GM12878 (cell line): ENCODE results near the gene STIL. TPM values are rescaled to one million over a fixed set of nuclear protein-coding genes. Genes with fewer than 3 reads are reported as not detected.

Experiments
- ATAC-seq: fragments of 200-7000 bp; cut with Tn5 transposase; 3 replicates; pipeline ENCODE4 v1.9.1; 2020; ENCODE audit warnings: mild to moderate bottlenecking, moderate library complexity
- BruUV-seq: library from RNA; stranded (reverse); fragments of 400-500 nt; replicated peaks from 2 replicates; lab custom pipeline; 2021; lab: Mats Ljungman, UMichigan
- CTCF ChIA-PET: fragments of 300-600 bp; sonication (Branson Sonifier 250); formaldehyde crosslinking; extraction: SDS; loops from one replicate; lab custom pipeline; 2021; ENCODE audit warnings: inconsistent platforms; lab: Yijun Ruan, JAX
- POLR2A ChIA-PET: fragments of 350-600 bp; formaldehyde crosslinking; extraction: SDS; loops from one replicate; lab custom pipeline; 2021; ENCODE audit warnings: inconsistent platforms; lab: Charles Lee
- RAD21 ChIA-PET: fragments of 300-600 bp; sonication (Branson Sonifier 250); formaldehyde crosslinking; loops from one replicate; lab custom pipeline; 2023; ENCODE audit warnings: antibody characterized with exemption; ENCODE audit not compliant: unreplicated experiment; lab: Charles Lee
- SMC1A ChIA-PET: fragments of 300-600 bp; sonication (Branson Sonifier 250); formaldehyde crosslinking; loops from one replicate; lab custom pipeline; 2023; ENCODE audit not compliant: unreplicated experiment, uncharacterized antibody; lab: Charles Lee
- DNase-seq: peaks from one replicate; pipeline ENCODE4 v3.0.0-alpha.2; 2011; ENCODE audit warnings: low read depth, low spot score
- FAIRE-seq: peaks from 3 replicates; lab custom pipeline; 2011; peaks lifted over from hg19 to GRCh38; lab: Jason Lieb, UNC
- H2AFZ ChIP-seq: 2 replicates; pipeline ENCODE4 v1.6.0; 2011; ENCODE audit warnings: low read depth, low read length, control low read depth; ENCODE audit not compliant: control insufficient read depth
- H3K27ac ChIP-seq: 2 replicates; pipeline ENCODE4 v1.5.1; 2011; ENCODE audit warnings: control low read depth; ENCODE audit not compliant: control insufficient read depth, insufficient read depth
- H3K27me3 ChIP-seq, 2 experiments: replicated peaks in 1 of 2; 2 replicates each; pipeline versions ENCODE4 v1.6.0 to v1.6.1; 2011; ENCODE audit warnings: low read length in 1 of 2; ENCODE audit not compliant: control insufficient read depth in 2 of 2, insufficient read depth in 2 of 2
- H3K36me3 ChIP-seq, 2 experiments: 2 replicates each; pipeline ENCODE4 v1.5.1; 2011; ENCODE audit warnings: low read length in 1 of 2; ENCODE audit not compliant: control insufficient read depth in 2 of 2, insufficient read depth in 2 of 2
- H3K4me1 ChIP-seq: 2 replicates; pipeline ENCODE4 v1.6.1; 2011; ENCODE audit warnings: mild to moderate bottlenecking, low read length, moderate library complexity, mixed read lengths; ENCODE audit not compliant: control insufficient read depth, insufficient read depth
- H3K4me2 ChIP-seq: 2 replicates; pipeline ENCODE4 v1.6.0; 2011; ENCODE audit warnings: control low read depth; ENCODE audit not compliant: control insufficient read depth, insufficient read depth
- H3K4me3 ChIP-seq: fragments of 200-600 bp; sonication (generic); 2 replicates; pipeline ENCODE4 v1.5.1; 2016
- H3K79me2 ChIP-seq: 2 replicates; pipeline ENCODE4 v1.6.0; 2011; ENCODE audit warnings: low read length; ENCODE audit not compliant: control insufficient read depth, insufficient read depth
- H3K9ac ChIP-seq: 2 replicates; pipeline ENCODE4 v1.8.0; 2011; ENCODE audit warnings: low read length, control low read depth, mixed read lengths; ENCODE audit not compliant: control insufficient read depth, insufficient read depth
- H3K9me3 ChIP-seq: replicated peaks from 3 replicates; pipeline ENCODE4 v1.5.1; 2011; ENCODE audit warnings: mild to moderate bottlenecking, low read length; ENCODE audit not compliant: control insufficient read depth, insufficient read depth
- H4K20me1 ChIP-seq: 2 replicates; pipeline ENCODE4 v1.6.0; 2011; ENCODE audit not compliant: control insufficient read depth, insufficient read depth
- ATF7 ChIP-seq: fragments of 450-650 bp; IDR thresholded peaks from 2 replicates; pipeline ENCODE4 v1.6.1; 2016; ENCODE audit warnings: low read depth, mild to moderate bottlenecking
- BACH1 ChIP-seq: fragments of 450-650 bp; IDR thresholded peaks from 2 replicates; pipeline ENCODE4 v1.6.1; 2017; ENCODE audit warnings: mild to moderate bottlenecking, borderline replicate concordance
- BCL11A ChIP-seq: IDR thresholded peaks from 2 replicates; pipeline ENCODE4 v1.6.1; 2011; ENCODE audit warnings: low read depth, low read length
- CREM ChIP-seq: IDR thresholded peaks from 2 replicates; pipeline ENCODE4 v1.6.1; 2014; ENCODE audit warnings: antibody characterized with exemption, low read depth
- DPF2 ChIP-seq: fragments of 450-650 bp; IDR thresholded peaks from 2 replicates; pipeline ENCODE4 v1.6.1; 2017; ENCODE audit warnings: mild to moderate bottlenecking
- HDGF ChIP-seq: fragments of 450-650 bp; IDR thresholded peaks from 2 replicates; pipeline ENCODE4 v1.6.1; 2016; ENCODE audit warnings: antibody characterized with exemption
- IKZF1 ChIP-seq: fragments of 450-650 bp; conservative IDR thresholded peaks from 2 replicates; pipeline ENCODE4 v1.6.1; 2017; ENCODE audit warnings: antibody characterized with exemption, mild to moderate bottlenecking
- IKZF2 ChIP-seq, 2 experiments: fragments of 450-650 bp; IDR thresholded peaks; 2 replicates each; pipeline ENCODE4 v1.6.1; 2017; ENCODE audit warnings: mild to moderate bottlenecking in 2 of 2, moderate library complexity in 2 of 2
- JUNB ChIP-seq: IDR thresholded peaks from 2 replicates; pipeline ENCODE4 v1.6.1; 2016; ENCODE audit warnings: antibody characterized with exemption, mild to moderate bottlenecking
- MTA2 ChIP-seq: fragments of 450-650 bp; IDR thresholded peaks from 2 replicates; pipeline ENCODE4 v1.6.1; 2016; ENCODE audit warnings: low read depth, mild to moderate bottlenecking, moderate library complexity
- NBN ChIP-seq: fragments of 450-650 bp; IDR thresholded peaks from 2 replicates; pipeline ENCODE4 v1.6.1; 2016
- NFIC ChIP-seq: IDR thresholded peaks from 2 replicates; pipeline ENCODE4 v1.6.1; 2012; ENCODE audit warnings: low read depth, mild to moderate bottlenecking, inconsistent platforms, low read length, moderate library complexity
- RAD51 ChIP-seq: fragments of 450-650 bp; IDR thresholded peaks from 2 replicates; pipeline ENCODE4 v1.6.1; 2016; ENCODE audit warnings: moderate library complexity, mild to moderate bottlenecking, inconsistent platforms
- RCOR1 ChIP-seq: conservative IDR thresholded peaks from 2 replicates; pipeline ENCODE4 v1.6.1; 2012; ENCODE audit warnings: low read depth, low read length, improper control_type of control experiment
- RUNX3 ChIP-seq: IDR thresholded peaks from 2 replicates; pipeline ENCODE4 v1.6.1; 2012; ENCODE audit warnings: low read length, inconsistent platforms
- TCF7 ChIP-seq: IDR thresholded peaks from 2 replicates; pipeline ENCODE4 v1.6.1; 2014; ENCODE audit warnings: antibody characterized with exemption, borderline replicate concordance
- ZNF217 ChIP-seq: fragments of 450-650 bp; IDR thresholded peaks from 2 replicates; pipeline ENCODE4 v1.6.1; 2017; ENCODE audit warnings: antibody characterized with exemption, mild to moderate bottlenecking
- ZNF24 ChIP-seq: fragments of 450-650 bp; IDR thresholded peaks from 2 replicates; pipeline ENCODE4 v1.6.1; 2017; ENCODE audit warnings: antibody characterized with exemption, mild to moderate bottlenecking
- WGBS: methylation state at CpG from one replicate; pipeline ENCODE4 v1.1.6; 2016; ENCODE audit warnings: low lambda C conversion rate; ENCODE audit not compliant: insufficient replicate concordance, insufficient coverage; ENCODE audit errors: missing lambda C conversion rate; 5-methylcytosine and 5-hydroxymethylcytosine counted together
- in situ Hi-C: fragments of 300-500 bp; cut with MboI; formaldehyde crosslinking; loops from 9 replicates; pipeline ENCODE4 v1.14.3; 2018; ENCODE audit warnings: mixed read lengths
- intact Hi-C: fragments of 100-400 bp; cut with micrococcal nuclease; formaldehyde crosslinking; loops from one replicate; pipeline ENCODE4 v1.14.2; 2022; ENCODE audit not compliant: unreplicated experiment
- polyA plus RNA-seq, 11 experiments: library from polyadenylated mRNA; depleted of rRNA in 4 of 11; unstranded in 6 of 11; stranded (reverse) in 5 of 11; fragments of >200 nt; fragmentation: Nextera tagmentation in 4 of 11; fragmentation: Illumina TruSeq in 1 of 11; extraction: Ambion mirVana in 4 of 11; extraction: Trizol in 1 of 11; gene quantifications; 1 replicate in 1 of 11; 2 replicates in 10 of 11; pipeline versions ENCODE4 v1.2.1 to v1.2.3, GENCODE V29; 2011 to 2016; ENCODE audit warnings: inconsistent platforms in 2 of 11, missing spikeins in 2 of 11, low read depth in 1 of 11
- total RNA-seq, 4 experiments: library from RNA; depleted of rRNA in 3 of 4; stranded (reverse); fragments of >200 nt in 3 of 4; fragmentation: Illumina TruSeq in 1 of 4; extraction: Trizol in 1 of 4; gene quantifications; 2 replicates each; pipeline versions ENCODE4 v1.2.1 to v1.2.3, GENCODE V29; 2013 to 2021
- TF ChIP-seq, protein P1 (sequence below): fragments of 450-650 bp; IDR thresholded peaks from 2 replicates; pipeline ENCODE4 v1.6.1; 2018; ENCODE audit warnings: borderline replicate concordance, mild to moderate bottlenecking; ENCODE audit not compliant: partially characterized antibody
- TF ChIP-seq, protein P2 (sequence below): fragments of 450-650 bp; IDR thresholded peaks from 2 replicates; pipeline ENCODE4 v1.6.1; 2016; ENCODE audit warnings: mild to moderate bottlenecking
- TF ChIP-seq, protein P3 (sequence below): IDR thresholded peaks from 2 replicates; pipeline ENCODE4 v1.6.1; 2011; ENCODE audit warnings: mild to moderate bottlenecking, low read depth, low read length, moderate library complexity; ENCODE audit not compliant: insufficient replicate concordance

Gene STIL
- total and polyA plus RNA-seq, 10 of the 15 experiments (the other 5 are each of a cell fraction or from before 2014, with no cell fraction given): 6.0 to 35.1 (median 26.5) TPM

DNA sequence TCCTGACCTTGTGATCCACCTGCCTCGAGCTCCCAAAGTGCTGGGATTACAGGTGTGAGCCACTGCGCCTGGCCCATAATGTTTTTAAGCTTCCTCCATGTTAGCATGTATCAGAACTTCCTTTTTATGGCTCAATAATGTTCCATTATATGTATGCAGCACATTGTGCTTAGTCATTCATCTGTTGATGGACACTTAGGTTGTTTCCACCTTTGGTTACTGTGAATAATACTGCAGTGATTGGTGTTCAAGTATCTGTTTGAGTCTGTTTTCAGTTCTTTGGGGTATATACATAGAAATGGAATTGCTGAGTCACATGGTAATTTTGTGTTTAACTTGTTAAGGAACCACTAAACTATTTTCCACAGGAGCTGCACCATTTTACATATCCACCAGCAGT, 37.4 kb upstream of the STIL start:
- ChIA-PET POLR2A (interaction anchor here (0.6 to 1.2 kb wide), 5 partner anchors 10 to 1433 kb away, joined by 3 to 9 read pairs (median 4); no protein-coding TSS in a partner anchor), SMC1A (interaction anchor here (0.7 to 1.3 kb wide), 6 partner anchors 13 to 352 kb away, joined by 3 to 7 read pairs (median 3); no protein-coding TSS in a partner anchor), RAD21 (interaction anchor here (0.6 to 1.9 kb wide), 3 partner anchors 13 to 62 kb away, joined by 3 to 12 read pairs (median 3); partner anchors contain the start of gene CMPK1), CTCF (interaction anchor here (1.3 to 1.8 kb wide), 4 partner anchors 13 to 86 kb away, joined by 4 to 8 read pairs (median 6); partner anchors contain the start of gene FOXD2)
- ATAC-seq: peak; percentile 98
- FAIRE-seq: peak; percentile 69
- no peaks in the 10 kb centered on the region for H4K20me1 ChIP-seq
- H3K4me3 ChIP-seq: no peak overlapping the region
- peaks cover 0 to 5% of the 10 kb centered on the region in 2 experiments; a peak in 2 of 4 replicates for H3K36me3 ChIP-seq
- intact Hi-C loops (no loop called here), in situ Hi-C loops (no loop called here)
- peak overlapping the region; percentile 61 for H3K27ac ChIP-seq
- WGBS: 87% methylated on average over 2 of the region's 2 CpGs
- no peak overlapping the region for H2AFZ ChIP-seq
- peaks cover 4% of the 10 kb centered on the region; the same call in 1 of the 2 replicates for H3K4me1 ChIP-seq
- H3K4me2 ChIP-seq: peak overlapping the region; percentile 7
- H3K27me3 ChIP-seq: no peaks in the 10 kb centered on the region
- H3K9me3 ChIP-seq: no peaks in the 10 kb centered on the region; the same call in 2 of the 3 replicates
- peaks cover 18% of the 10 kb centered on the region for H3K79me2 ChIP-seq
- BruUV-seq: no TSS peak
- no peak overlapping the region for H3K9ac ChIP-seq
- peak; percentile 72 for DNase-seq
- TF ChIP-seq, protein P1, sequence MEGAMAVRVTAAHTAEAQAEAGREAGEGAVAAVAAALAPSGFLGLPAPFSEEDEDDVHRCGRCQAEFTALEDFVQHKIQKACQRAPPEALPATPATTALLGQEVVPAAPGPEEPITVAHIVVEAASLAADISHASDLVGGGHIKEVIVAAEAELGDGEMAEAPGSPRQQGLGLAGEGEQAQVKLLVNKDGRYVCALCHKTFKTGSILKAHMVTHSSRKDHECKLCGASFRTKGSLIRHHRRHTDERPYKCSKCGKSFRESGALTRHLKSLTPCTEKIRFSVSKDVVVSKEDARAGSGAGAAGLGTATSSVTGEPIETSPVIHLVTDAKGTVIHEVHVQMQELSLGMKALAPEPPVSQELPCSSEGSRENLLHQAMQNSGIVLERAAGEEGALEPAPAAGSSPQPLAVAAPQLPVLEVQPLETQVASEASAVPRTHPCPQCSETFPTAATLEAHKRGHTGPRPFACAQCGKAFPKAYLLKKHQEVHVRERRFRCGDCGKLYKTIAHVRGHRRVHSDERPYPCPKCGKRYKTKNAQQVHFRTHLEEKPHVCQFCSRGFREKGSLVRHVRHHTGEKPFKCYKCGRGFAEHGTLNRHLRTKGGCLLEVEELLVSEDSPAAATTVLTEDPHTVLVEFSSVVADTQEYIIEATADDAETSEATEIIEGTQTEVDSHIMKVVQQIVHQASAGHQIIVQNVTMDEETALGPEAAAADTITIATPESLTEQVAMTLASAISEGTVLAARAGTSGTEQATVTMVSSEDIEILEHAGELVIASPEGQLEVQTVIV: no peak
- no peak for TF ChIP-seq CREM
- TF ChIP-seq HDGF: no peak
- TF ChIP-seq MTA2: peak; percentile 58
- TF ChIP-seq, protein P2, sequence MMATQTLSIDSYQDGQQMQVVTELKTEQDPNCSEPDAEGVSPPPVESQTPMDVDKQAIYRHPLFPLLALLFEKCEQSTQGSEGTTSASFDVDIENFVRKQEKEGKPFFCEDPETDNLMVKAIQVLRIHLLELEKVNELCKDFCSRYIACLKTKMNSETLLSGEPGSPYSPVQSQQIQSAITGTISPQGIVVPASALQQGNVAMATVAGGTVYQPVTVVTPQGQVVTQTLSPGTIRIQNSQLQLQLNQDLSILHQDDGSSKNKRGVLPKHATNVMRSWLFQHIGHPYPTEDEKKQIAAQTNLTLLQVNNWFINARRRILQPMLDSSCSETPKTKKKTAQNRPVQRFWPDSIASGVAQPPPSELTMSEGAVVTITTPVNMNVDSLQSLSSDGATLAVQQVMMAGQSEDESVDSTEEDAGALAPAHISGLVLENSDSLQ: peak; percentile 94
- peak; percentile 40; the same call in 1 of the 2 replicates for TF ChIP-seq ATF7
- TF ChIP-seq IKZF1: 0 out of 2 replicates have a peak, but pooled peaks have one; percentile 21
- peak; percentile 100 for TF ChIP-seq BACH1
- TF ChIP-seq JUNB: peak; percentile 54; the same call in 1 of the 2 replicates
- 0 out of 2 replicates have a peak, but pooled peaks have one; percentile 23 for TF ChIP-seq BCL11A
- TF ChIP-seq DPF2: 0 out of 2 replicates have a peak, but pooled peaks have one; percentile 51
- 0 out of 2 replicates have a peak, but pooled peaks have one; percentile 49 for TF ChIP-seq NBN
- peak; percentile 77 for TF ChIP-seq ZNF24
- 0 out of 4 replicates have a peak, but pooled peaks of 1 of the 2 experiments have one; percentile 27 for TF ChIP-seq IKZF2 (IDR thresholded peaks at IDR 0.05)
- TF ChIP-seq, protein P3, sequence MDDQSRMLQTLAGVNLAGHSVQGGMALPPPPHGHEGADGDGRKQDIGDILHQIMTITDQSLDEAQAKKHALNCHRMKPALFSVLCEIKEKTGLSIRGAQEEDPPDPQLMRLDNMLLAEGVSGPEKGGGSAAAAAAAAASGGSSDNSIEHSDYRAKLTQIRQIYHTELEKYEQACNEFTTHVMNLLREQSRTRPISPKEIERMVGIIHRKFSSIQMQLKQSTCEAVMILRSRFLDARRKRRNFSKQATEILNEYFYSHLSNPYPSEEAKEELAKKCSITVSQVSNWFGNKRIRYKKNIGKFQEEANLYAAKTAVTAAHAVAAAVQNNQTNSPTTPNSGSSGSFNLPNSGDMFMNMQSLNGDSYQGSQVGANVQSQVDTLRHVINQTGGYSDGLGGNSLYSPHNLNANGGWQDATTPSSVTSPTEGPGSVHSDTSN: peak; percentile 48
- TF ChIP-seq RCOR1: no peak
- TF ChIP-seq ZNF217: peak; percentile 57; the same call in 1 of the 2 replicates
- peak; percentile 55; the same call in 1 of the 2 replicates for TF ChIP-seq RUNX3
- peak; percentile 53; the same call in 1 of the 2 replicates for TF ChIP-seq NFIC
- no peak for TF ChIP-seq TCF7
- 0 out of 2 replicates have a peak, but pooled peaks have one; percentile 26 for TF ChIP-seq RAD51
